NCI-H1436 treated with DMSO at 0.1 percent for 48 hours (cell line): ENCODE measurements around the gene ATP8B4.
"Not testable (repeated sequence)": the region's sequence is repeated elsewhere in the genome, so short reads cannot be mapped to it uniquely, and the experiment has no call there.

ENCODE experiments used
- DNase-seq: peaks from one replicate; lab custom pipeline; 2025; lab: John Stamatoyannopoulos, UW

ATP8B4 gene

GRCh38 chr15:50109076-50109987, 9.7 kb downstream of the ATP8B4 start:
- DNase-seq: no peak

- DNase-seq: no peak
These were observed 10.6 kb downstream of the ATP8B4 start for GRCh38 chr15:50108461-50108860.

DNA sequence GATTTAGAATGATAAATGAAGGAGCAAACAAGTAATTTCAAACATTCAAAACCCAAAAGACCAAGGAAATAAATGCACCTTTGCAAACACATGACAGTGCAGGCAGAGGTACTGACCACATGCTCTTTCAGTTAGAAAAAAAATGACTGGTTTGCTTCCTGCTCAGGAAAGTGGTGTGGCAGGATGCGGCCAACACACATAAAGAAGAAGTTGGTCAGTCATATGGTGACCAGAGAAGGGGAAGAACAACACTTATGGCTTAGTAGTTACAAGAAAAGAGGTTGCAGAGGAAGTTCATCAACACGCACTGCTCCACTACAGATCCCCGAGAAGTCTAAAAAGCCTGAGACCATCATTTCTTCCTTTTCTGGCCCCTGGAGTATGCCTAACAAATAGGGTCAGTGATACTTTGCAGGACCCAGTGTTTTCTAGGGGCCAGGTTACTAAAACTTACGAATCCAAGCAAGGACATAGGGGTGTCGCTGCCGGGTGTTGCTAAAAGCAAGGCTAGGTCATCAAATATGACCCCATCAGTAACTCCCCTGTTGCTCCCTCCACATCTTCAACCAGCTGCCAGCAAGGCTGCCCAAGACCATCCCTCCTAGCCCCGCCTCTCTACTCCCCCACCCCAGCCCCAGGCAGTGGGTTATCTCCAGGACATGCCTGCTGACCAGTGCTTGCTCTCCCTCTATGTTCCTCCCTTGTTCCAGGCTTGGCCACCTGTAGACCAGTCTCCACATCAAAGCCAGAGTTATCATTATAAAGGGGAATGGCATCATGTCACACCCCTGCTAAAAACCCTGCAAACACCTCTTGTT, 11.2 kb downstream of the ATP8B4 start:
- no peak for DNase-seq

GRCh38 chr15:50107157-50107556, 11.9 kb downstream of the ATP8B4 start:
- DNase-seq: no peak

- no peak for DNase-seq
These were observed 12.6 kb downstream of the ATP8B4 start for GRCh38 chr15:50106457-50106856.

DNA sequence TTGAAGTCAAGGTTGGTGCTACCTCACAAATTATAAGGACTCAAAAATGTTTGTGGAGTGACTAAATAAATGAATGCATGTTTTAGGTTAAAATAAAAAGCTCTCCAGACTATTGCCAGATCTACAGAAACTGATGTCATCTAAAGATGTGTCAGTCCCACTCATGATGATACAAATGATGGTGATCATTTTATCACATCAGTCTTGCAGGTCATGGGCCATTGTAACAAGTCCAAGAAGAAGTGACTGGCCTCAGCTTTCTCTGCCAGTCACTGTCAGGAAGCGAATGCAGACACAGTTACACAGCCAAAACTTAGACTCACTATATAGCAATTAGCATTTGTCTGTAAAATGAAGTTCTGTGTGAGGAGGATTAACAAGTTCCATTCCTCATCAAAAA, 18.5 kb downstream of the ATP8B4 start:
- DNase-seq: no peak

GRCh38 chr15:50098545-50098944, 20.5 kb downstream of the ATP8B4 start:
- no peak for DNase-seq

- DNase-seq: no peak
These were observed 22.9 kb downstream of the ATP8B4 start for GRCh38 chr15:50095938-50096821.

DNA sequence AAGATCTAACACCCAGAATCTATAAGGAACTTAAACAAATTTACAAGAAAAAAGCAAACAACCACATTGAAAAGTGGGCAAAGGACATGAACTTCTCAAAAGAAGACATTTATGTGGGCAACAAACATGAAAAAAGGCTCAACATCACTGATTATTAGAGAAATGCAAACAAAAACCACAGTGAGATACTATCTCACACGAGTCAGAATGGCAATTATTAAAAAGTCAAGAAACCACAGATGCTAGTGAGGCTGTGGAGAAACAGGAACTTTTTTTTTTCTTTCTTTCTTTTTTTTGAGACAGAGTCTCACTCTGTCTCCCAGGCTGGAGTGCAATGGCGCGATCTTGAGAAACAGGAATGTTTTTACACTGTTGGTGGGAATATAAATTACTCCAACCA, 29.6 kb downstream of the ATP8B4 start:
- DNase-seq: not testable (repeated sequence)

DNA sequence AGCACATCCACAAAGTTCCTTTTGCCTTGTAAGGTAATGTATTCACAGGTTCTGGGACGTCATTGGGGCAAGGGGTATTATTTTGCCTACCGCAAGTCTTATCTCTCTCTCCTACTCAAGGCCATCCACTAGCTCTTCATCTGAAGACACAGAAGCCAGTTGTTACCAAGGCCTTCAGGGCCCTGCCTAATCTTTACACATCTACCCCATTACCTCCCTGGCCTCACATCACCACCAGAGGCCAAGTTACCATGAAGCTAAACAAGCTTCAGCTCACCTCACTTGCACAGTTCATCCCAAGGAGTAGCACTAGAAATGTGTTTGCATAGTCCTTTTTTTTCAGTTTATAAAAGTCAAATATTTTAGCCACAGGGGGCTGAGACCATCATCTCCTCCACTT, 34.1 kb downstream of the ATP8B4 start:
- DNase-seq: no peak

- no peak for DNase-seq
These were observed 35.5 kb downstream of the ATP8B4 start for GRCh38 chr15:50083424-50084025.

DNA sequence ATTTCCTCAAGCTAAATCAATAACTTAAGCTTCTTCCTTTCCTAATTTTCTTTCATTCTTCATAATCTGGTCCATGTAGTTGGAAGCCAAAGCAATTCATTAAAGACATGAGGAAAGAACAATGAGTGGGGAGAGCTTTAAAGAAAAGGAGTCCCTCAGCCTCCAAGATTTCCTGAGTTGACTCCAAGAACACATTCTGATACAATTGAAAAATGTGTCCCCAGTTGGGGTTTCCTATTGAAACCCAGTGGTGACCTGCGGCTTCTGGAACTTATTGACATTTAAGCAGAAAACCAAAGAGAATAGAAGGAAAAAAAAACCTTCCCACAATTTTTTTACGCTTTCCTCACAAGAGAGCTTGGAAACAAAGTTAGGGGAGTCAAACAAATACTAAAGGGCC, 37.0 kb downstream of the ATP8B4 start:
- no peak for DNase-seq

DNA sequence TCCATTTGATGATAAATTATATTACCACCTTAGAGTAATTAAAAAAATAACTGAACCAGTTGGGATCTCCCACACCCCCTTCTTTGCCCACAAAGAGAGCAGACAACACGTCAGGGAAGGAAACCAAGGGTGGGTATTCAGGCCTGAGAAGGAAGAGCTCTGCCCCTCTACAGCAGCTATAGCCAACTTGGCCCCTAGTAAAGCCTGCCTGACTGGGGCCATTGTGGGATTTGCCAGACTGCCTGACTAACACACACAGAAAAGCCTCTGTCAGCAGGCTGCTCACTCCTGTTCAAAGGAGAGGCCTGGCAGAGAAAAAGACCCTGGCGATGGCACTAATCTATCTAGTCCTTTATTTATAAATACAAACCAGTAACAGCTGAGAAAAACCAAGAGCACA, 41.4 kb downstream of the ATP8B4 start:
- DNase-seq: no peak

GRCh38 chr15:50077176-50077575, 41.9 kb downstream of the ATP8B4 start:
- no peak for DNase-seq

- no peak for DNase-seq
These were observed 43.7 kb downstream of the ATP8B4 start for GRCh38 chr15:50075319-50075718.

- DNase-seq: no peak
These were observed 47.3 kb downstream of the ATP8B4 start for GRCh38 chr15:50071551-50072258.

DNA sequence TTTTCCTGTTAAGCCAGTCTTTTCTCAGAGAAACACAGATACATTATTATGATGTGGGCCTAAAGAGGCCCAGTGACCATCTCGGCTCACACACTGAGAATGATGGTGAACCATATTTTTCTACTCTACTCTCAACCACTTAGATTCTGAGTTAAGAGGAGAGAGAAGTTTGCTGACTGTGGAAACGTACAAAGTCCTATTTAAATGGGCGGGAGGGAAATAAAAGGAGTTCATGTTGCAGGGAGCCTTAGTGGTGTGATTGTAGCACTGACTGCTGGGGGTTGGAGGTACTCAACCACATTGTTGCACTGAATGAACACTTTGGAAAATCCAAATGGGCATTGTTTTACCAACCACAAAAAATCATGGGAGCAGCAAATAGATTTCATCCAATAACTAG, 51.0 kb downstream of the ATP8B4 start:
- no peak for DNase-seq

DNA sequence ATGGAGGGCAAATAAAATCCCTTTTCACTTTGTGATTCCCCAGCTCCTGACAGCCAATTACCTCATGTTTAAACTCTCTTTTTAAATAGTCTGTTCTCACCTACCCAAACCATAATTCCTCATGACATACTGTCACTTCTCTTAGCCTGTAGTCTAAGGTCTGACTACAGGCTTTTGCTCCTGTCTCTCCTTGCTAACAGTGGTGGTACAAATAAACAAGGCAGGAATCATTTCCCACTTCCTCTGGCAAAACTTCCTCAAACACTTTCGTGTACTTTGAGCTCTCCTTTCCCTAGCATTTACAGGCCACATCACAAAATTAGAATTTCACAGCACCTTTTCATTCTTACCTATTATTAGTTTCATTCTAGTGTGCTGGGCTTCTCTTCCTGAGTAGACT, 51.8 kb downstream of the ATP8B4 start:
- DNase-seq: no peak

DNA sequence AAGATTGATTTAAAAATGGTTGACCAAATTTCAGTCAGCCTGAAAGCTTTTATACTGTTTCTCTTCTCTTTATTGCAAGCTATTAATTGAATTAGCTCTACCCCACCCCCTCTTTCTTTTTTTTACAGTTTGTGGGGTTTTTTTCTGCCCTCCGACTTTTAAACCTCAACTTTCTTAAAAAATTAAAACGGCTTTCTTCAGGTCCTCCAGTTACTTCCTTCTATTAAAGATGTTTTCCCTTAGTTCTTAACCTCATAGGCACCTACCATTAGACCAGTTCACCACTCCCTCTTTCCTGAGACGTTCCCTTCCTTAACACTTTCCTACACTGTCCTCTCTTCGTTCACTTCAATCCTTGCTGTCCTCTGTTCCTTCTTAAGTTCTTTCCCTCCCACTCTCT, 52.4 kb downstream of the ATP8B4 start:
- no peak for DNase-seq

DNA sequence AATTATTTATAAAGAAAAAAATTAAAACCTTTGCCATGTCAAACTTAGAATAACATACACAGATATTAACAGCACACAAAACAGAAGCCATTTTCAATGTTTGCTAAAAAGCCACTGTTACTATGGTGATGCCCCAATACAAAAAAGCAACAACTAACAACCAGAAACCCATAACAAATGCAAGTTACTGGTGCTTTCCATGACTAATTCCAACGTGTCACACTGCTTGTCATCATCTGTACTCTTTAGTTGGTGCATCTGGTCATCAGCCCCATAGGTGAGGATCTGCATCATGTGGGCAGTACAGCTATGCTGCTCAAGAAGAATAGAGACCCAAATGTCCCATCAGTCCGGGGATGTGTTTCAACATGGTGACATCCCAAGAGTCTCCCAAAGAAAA, 52.8 kb downstream of the ATP8B4 start:
- DNase-seq: no peak

DNA sequence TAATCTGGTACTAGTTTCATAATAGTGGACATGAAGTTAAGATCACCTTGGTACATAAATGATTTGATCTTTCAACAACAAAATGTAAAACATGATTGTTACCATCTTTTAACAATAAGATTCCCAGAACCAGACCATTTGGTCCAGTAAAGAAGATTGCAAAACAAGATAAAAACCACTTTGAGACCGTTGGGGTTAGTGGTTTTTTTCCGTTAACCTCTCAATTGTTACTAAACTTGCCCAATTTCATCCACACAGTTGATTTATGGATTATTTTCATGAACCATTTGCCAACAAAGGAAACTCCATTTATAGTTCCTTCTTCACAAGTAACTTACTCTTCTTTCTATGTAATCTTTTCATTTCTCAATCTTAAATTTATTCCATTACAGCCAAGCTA, 53.8 kb downstream of the ATP8B4 start:
- no peak for DNase-seq
